Osteocyte (in vitro differentiated cells): Measurements from ENCODE around the gene CC2D1A. TPM values are rescaled to one million over a fixed set of nuclear protein-coding genes. Genes with fewer than 3 reads are reported as not detected.

Experiments used
- DNase-seq: peaks from one replicate; pipeline ENCODE4 v3.0.0; 2021; ENCODE audit warnings: mixed read lengths; ENCODE audit not compliant: unreplicated experiment; ENCODE audit errors: extremely low spot score
- H3K27ac Mint-ChIP-seq: one replicate; pipeline ENCODE4 v1.8.0; 2021; ENCODE audit warnings: mild to moderate bottlenecking, mixed read lengths; ENCODE audit not compliant: unreplicated experiment
- H3K27me3 Mint-ChIP-seq: one replicate; pipeline ENCODE4 v1.8.0; 2021; ENCODE audit warnings: mixed read lengths; ENCODE audit not compliant: unreplicated experiment
- H3K36me3 Mint-ChIP-seq: one replicate; pipeline ENCODE4 v1.8.0; 2021; ENCODE audit warnings: mixed read lengths; ENCODE audit not compliant: unreplicated experiment
- H3K4me1 Mint-ChIP-seq: one replicate; pipeline ENCODE4 v1.8.0; 2021; ENCODE audit warnings: mixed read lengths; ENCODE audit not compliant: unreplicated experiment
- H3K4me3 Mint-ChIP-seq: one replicate; pipeline ENCODE4 v1.8.0; 2021; ENCODE audit warnings: mild to moderate bottlenecking, moderate library complexity, mixed read lengths; ENCODE audit not compliant: unreplicated experiment
- H3K9me3 Mint-ChIP-seq: one replicate; pipeline ENCODE4 v1.8.0; 2021; ENCODE audit warnings: mixed read lengths; ENCODE audit not compliant: unreplicated experiment
- CTCF ChIP-seq: fragments of 200-600 bp; sonication (generic); IDR thresholded peaks from 2 replicates; pipeline ENCODE4 v1.5.0; 2021; ENCODE audit warnings: antibody characterized with exemption, mild to moderate bottlenecking, moderate library complexity
- total RNA-seq: library from RNA; stranded (reverse); gene quantifications from 2 replicates; pipeline ENCODE4 v1.2.1, GENCODE V29; 2021

CC2D1A gene
- total RNA-seq, 1 donor from 2014 or later: 51.3 TPM

- Mint-ChIP-seq H3K27ac (no peak overlapping the region), H3K27me3 (no peaks in the 10 kb centered on the region), H3K9me3 (no peaks in the 10 kb centered on the region), H3K4me3 (no peak overlapping the region), H3K4me1 (peaks cover 11% of the 10 kb centered on the region), H3K36me3 (peaks cover 3% of the 10 kb centered on the region)
- no peak for TF ChIP-seq CTCF
- no peak for DNase-seq
Measured at GRCh38 chr19:13951043-13951442, 45.0 kb downstream of the CC2D1A start.

- H3K27ac Mint-ChIP-seq: peak overlapping the region; percentile 78
- H3K36me3 Mint-ChIP-seq: peaks cover 6% of the 10 kb centered on the region
- H3K27me3 Mint-ChIP-seq: no peaks in the 10 kb centered on the region
- H3K4me1 Mint-ChIP-seq: peaks cover 11% of the 10 kb centered on the region
- DNase-seq: no peak
- peak overlapping the region; percentile 93 for H3K4me3 Mint-ChIP-seq
- TF ChIP-seq CTCF: no peak
- no peaks in the 10 kb centered on the region for H3K9me3 Mint-ChIP-seq
Measured at GRCh38 chr19:13951799-13952153, 45.8 kb downstream of the CC2D1A start.

- H3K27me3 Mint-ChIP-seq: no peaks in the 10 kb centered on the region
- no peak for TF ChIP-seq CTCF
- peak within 1 kb of the TSS; percentile 81 for H3K27ac Mint-ChIP-seq
- peaks cover 11% of the 10 kb centered on the region for H3K4me1 Mint-ChIP-seq
- H3K9me3 Mint-ChIP-seq: no peaks in the 10 kb centered on the region
- peak; percentile 100 for DNase-seq
- peaks cover 6% of the 10 kb centered on the region for H3K36me3 Mint-ChIP-seq
- H3K4me3 Mint-ChIP-seq: peak within 1 kb of the TSS; percentile 93
Measured at GRCh38 chr19:13952154-13952930, 46.3 kb downstream of the CC2D1A start, which contains the start of gene DCAF15. Gene DCAF15, plus strand, starts transcription at chr19:13952509. Its CDS starts 4 bp downstream, at chr19:13952513.

GRCh38 chr19:13952931-13953531 is 47.0 kb downstream of the CC2D1A start:
- H3K4me3 Mint-ChIP-seq: peak overlapping the region; percentile 93
- no peaks in the 10 kb centered on the region for H3K27me3 Mint-ChIP-seq
- H3K4me1 Mint-ChIP-seq: peaks cover 11% of the 10 kb centered on the region
- H3K9me3 Mint-ChIP-seq: no peaks in the 10 kb centered on the region
- DNase-seq: no peak
- TF ChIP-seq CTCF: peak; percentile 21
- H3K36me3 Mint-ChIP-seq: peaks cover 6% of the 10 kb centered on the region
- H3K27ac Mint-ChIP-seq: peak overlapping the region; percentile 64

GRCh38 chr19:13954185-13954584 is 48.2 kb downstream of the CC2D1A start:
- Mint-ChIP-seq H3K9me3 (no peaks in the 10 kb centered on the region), H3K27ac (no peak overlapping the region), H3K4me3 (peak overlapping the region; percentile 93), H3K36me3 (peaks cover 6% of the 10 kb centered on the region), H3K27me3 (no peaks in the 10 kb centered on the region), H3K4me1 (peaks cover 11% of the 10 kb centered on the region)
- no peak for DNase-seq
- no peak for TF ChIP-seq CTCF
